Heart right ventricle (tissue), 16 donors: ENCODE measurements around the gene SLC19A2. TPM values are rescaled to one million over a fixed set of nuclear protein-coding genes. Genes with fewer than 3 reads are reported as not detected.

Source experiments
- ATAC-seq, 8 donors: fragments of 200-7000 bp; cut with Tn5 transposase; one replicate each; pipeline ENCODE4 v1.9.1; 2020; ENCODE audit warnings: mild to moderate bottlenecking in 8 of 8, moderate library complexity in 8 of 8, moderate number of reproducible peaks in 1 of 8
- DNase-seq, 2 donors: peaks; one replicate each; pipeline ENCODE4 v3.0.0-alpha.2; 2020
- H3K27ac ChIP-seq, 10 donors: fragments of 200-600 bp; sonication (generic) in 2 of 10; one replicate each; pipeline versions ENCODE4 v1.5.0 to v1.8.0; 2020 to 2022; ENCODE audit warnings: mild to moderate bottlenecking in 3 of 10
- H3K27me3 ChIP-seq, 7 donors: fragments of 200-600 bp; one replicate each; pipeline ENCODE4 v1.8.0; 2021 to 2022; ENCODE audit warnings: mild to moderate bottlenecking in 2 of 7
- H3K36me3 ChIP-seq, 9 donors: fragments of 200-600 bp; sonication (generic) in 1 of 9; one replicate each; pipeline versions ENCODE4 v1.5.0 to v1.8.0; 2020 to 2022; ENCODE audit warnings: mild to moderate bottlenecking in 2 of 9
- H3K4me1 ChIP-seq, 9 donors: fragments of 200-600 bp; sonication (generic) in 1 of 9; one replicate each; pipeline versions ENCODE4 v1.5.0 to v1.8.0; 2020 to 2022; ENCODE audit warnings: mild to moderate bottlenecking in 4 of 9
- H3K4me3 ChIP-seq, 10 donors: fragments of 200-600 bp; sonication (generic) in 2 of 10; one replicate each; pipeline versions ENCODE4 v1.5.0 to v1.8.0; 2020 to 2022; ENCODE audit warnings: mild to moderate bottlenecking in 7 of 10, moderate library complexity in 2 of 10
- H3K9me3 ChIP-seq, 11 donors: fragments of 200-600 bp in 10 of 11; sonication (generic) in 2 of 11; one replicate each; pipeline versions ENCODE4 v1.5.0 to v1.8.0; 2013 to 2022; ENCODE audit warnings: mild to moderate bottlenecking in 2 of 11, control low read depth in 1 of 11, moderate library complexity in 1 of 11
- CTCF ChIP-seq, 9 donors: fragments of 200-600 bp; sonication (generic) in 2 of 9; IDR thresholded peaks; one replicate each; pipeline versions ENCODE4 v1.5.0 to v1.8.0; 2021 to 2022; ENCODE audit warnings: antibody characterized with exemption in 9 of 9, mild to moderate bottlenecking in 5 of 9, moderate library complexity in 1 of 9
- WGBS, 2 donors: extraction: QIAGEN DNeasy Blood & Tissue Kit; methylation state at CpG; one replicate each; pipeline ENCODE4 v1.1.7; 2013; ENCODE audit warnings: inconsistent platforms in 1 of 2; 5-methylcytosine and 5-hydroxymethylcytosine counted together
- intact Hi-C, 10 donors: fragments of 100-400 bp; cut with DNase I; formaldehyde crosslinking; loops; one replicate each; pipeline versions ENCODE4 v1.11.1 to v1.14.2; 2022
- polyA plus RNA-seq, 2 donors: library from polyadenylated mRNA; stranded (reverse); fragments of 200-250 nt; gene quantifications; one replicate each; pipeline ENCODE4 v1.2.3, GENCODE V29; 2013
- total RNA-seq, 10 donors: library from RNA; stranded (reverse); fragmentation: NEBNext Ultra II Directional in 3 of 10; extraction: Animal tissue kit (Norgen Biotek cat#: 25700) in 3 of 10; gene quantifications; one replicate each; pipeline versions ENCODE4 v1.2.1 to v1.2.4, GENCODE V29; 2021 to 2023
- donor health status: Arrhythmogenic right ventricular cardiomyopathy.
- donor health status: ischemic (EF 13 %, LVEDD 7.1; RV severe dilation, severe dysfunction).
- donor health status: healthy with polysubstance abuse.
- donor health status: DM: no; HTN: yes; CAD: no.
- donor health status: DM: no; HTN: no; CAD: no.
- donor health status: ischemic (EF 25% LVEDD 6.9; RV normal size, moderate dysfunction).
- donor health status: ischemic (EF 25% LVEDD 5.7; RV mildly dilated, moderate dysfunction).
- donor health status: healthy.
- donor health status: DM: yes; HTN: yes; CAD: no.
- donor health status: Ischemic cardiomyopathy.
- donor health status: ischemic (EF 35%, LVEDD 5.7; RV mildly dilated, moderate dysfunction).
- donor health status: nonischemic (EF 11% LVEDD 7.7; RV severe dilation, severe dysfunction).
- donor health status: DM: yes; HTN: yes; CAD: no.
- donor health status: PGD.
- donor health status: ischemic (EF 29% LVEDD 5.4; RV normal size, mild dysfunction).
- donor health status: nonischemic (EF 23%, LVEDD 6.1; RV moderate dilation, normal function).

SLC19A2 gene
- total and polyA plus RNA-seq, 12 donors, result 7.6 to 43.2 (median 17.1) TPM

GRCh38 chr1:169465281-169465680 lies 20.5 kb downstream of the SLC19A2 start:
- Histone ChIP-seq H3K4me1 (peaks cover 0 to 7% (median 0%) of the 10 kb centered on the region in 9 donors), H3K27me3 (peaks cover 0 to 4% (median 0%) of the 10 kb centered on the region in 7 donors), H3K27ac (no peak overlapping the region), H3K4me3 (no peak overlapping the region), H3K36me3 (peaks cover 0 to 44% (median 13%) of the 10 kb centered on the region in 9 donors), H3K9me3 (no peaks in the 10 kb centered on the region)
- intact Hi-C loops, result loop anchor here in 7 of 10 donors (5.0 to 10.0 kb wide), 3 partner anchors 77 to 82 kb away; no protein-coding TSS in a partner anchor
- no peak for DNase-seq
- no peak for ATAC-seq
- TF ChIP-seq CTCF (IDR thresholded peaks at IDR 0.05), result no peak

- Histone ChIP-seq H3K27me3 (peaks cover 0 to 7% (median 0%) of the 10 kb centered on the region in 7 donors), H3K36me3 (peaks cover 0 to 24% (median 4%) of the 10 kb centered on the region in 9 donors), H3K4me1 (peaks cover 0 to 11% (median 0%) of the 10 kb centered on the region in 9 donors), H3K27ac (no peak overlapping the region), H3K4me3 (no peak overlapping the region), H3K9me3 (peaks cover 0 to 12% (median 5%) of the 10 kb centered on the region in 11 donors)
- DNase-seq, result no peak
- intact Hi-C loops, result loop anchor here in 1 of 10 donors (10.0 kb wide), 1 partner anchor 82 kb away; no protein-coding TSS in a partner anchor
- no peak for TF ChIP-seq CTCF (IDR thresholded peaks at IDR 0.05)
- no peak for ATAC-seq
- WGBS, 2 donors, result 96 to 97% methylated on average over 5 of the region's 5 CpGs
These were observed 23.4 kb downstream of the SLC19A2 start for GRCh38 chr1:169462385-169462784.

GRCh38 chr1:169461390-169462000 lies 24.2 kb downstream of the SLC19A2 start:
- TF ChIP-seq CTCF (IDR thresholded peaks at IDR 0.05), result no peak
- Histone ChIP-seq H3K36me3 (peaks cover 0 to 19% (median 4%) of the 10 kb centered on the region in 9 donors), H3K27ac (no peak overlapping the region), H3K27me3 (peaks cover 0 to 7% (median 0%) of the 10 kb centered on the region in 7 donors), H3K4me1 (peaks cover 0 to 11% (median 0%) of the 10 kb centered on the region in 9 donors), H3K9me3 (peaks cover 0 to 21% (median 11%) of the 10 kb centered on the region in 11 donors), H3K4me3 (no peak overlapping the region)
- 81 to 86% methylated on average over 4 of the region's 4 CpGs for WGBS, 2 donors
- intact Hi-C loops, result loop anchor here in 1 of 10 donors (10.0 kb wide), 1 partner anchor 83 kb away; no protein-coding TSS in a partner anchor
- no peak for ATAC-seq
- DNase-seq, result no peak

DNA sequence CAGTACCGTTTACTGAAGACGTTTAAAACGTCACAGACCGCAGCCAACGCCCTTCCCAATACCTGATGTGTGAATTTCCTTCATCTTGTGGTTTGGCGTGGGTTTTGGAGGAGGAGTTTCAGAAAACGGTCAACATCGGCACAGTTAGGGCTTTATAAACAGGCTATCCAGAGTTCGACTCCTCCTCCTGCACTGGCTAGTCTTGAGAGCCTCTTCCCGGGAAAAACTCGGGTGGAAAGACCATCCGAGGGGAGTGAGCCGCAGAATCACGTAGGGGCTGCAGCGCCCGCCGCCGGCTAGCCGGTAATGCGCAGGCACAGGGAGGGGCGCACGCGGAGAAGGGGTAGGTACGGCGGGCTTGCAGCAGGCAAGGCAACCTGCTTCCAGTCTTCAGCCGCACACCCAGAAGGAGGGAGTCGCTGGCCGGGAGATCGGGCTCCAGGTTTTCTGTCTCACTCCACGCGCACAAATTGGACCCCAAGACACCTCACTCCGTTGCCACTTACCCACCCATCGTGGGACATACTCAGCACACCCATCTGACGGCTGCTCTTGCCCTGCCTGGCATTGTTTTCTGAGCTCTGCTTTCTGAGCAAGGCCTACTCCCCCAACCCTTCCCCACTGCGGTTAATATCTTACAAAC lies 25.4 kb downstream of the SLC19A2 start:
- H3K4me1 ChIP-seq, result peaks cover 0 to 11% (median 0%) of the 10 kb centered on the region in 9 donors
- ATAC-seq (peak in 7 of 8 donors; percentile 27 to 69 (median 49)), DNase-seq (no peak)
- no peak overlapping the region for H3K27ac ChIP-seq
- WGBS, 2 donors, result 8 to 9% methylated on average over 32 to 35 of the region's 35 CpGs
- peak overlapping the region in 8 of 10 donors; percentile 6 to 46 (median 38) for H3K4me3 ChIP-seq
- no peak for TF ChIP-seq CTCF (IDR thresholded peaks at IDR 0.05)
- H3K27me3 ChIP-seq, result peaks cover 0 to 7% (median 0%) of the 10 kb centered on the region in 7 donors
- peaks cover 0 to 25% (median 11%) of the 10 kb centered on the region in 11 donors for H3K9me3 ChIP-seq
- peaks cover 0 to 7% (median 3%) of the 10 kb centered on the region in 9 donors for H3K36me3 ChIP-seq
- intact Hi-C loops, result loop anchor here in 1 of 10 donors (10.0 kb wide), 1 partner anchor 84 kb away; no protein-coding TSS in a partner anchor
